Measurements from ENCODE around the gene SRRM4.

Gene SRRM4

DNA sequence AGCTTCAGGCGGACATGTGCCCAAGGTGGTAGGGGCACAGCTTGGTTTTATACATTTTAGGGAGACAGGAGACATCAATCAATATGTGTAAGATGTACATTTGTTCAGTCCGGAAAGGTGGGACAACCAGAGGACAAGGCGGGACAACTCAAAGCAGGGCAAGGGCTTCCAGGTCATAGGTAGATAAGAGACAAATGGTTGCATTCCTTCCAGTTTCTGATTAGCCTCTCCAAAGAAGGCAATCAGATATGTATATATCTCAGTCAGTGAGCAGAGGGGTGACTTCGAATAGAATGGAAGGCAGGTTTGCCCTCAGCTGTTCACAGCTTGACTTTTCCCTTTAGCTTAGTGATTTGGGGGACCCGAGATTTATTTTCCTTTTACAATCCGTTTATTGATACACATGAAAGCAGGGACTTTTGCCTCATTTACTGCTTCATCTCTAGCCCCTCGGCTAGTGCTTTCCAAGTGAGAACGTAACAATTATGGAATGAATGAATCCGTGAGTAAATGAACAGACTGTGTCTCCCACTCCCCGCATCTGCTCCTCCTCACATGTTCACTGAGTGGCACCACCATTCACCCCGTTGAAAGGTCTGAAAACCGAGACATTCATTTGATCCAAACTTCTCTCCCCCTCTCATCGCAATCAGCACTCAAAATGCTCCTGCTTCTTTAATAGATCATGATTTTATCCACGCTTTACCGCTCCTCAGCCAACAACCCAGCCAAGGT, 190.5 kb downstream of the SRRM4 start:
- FAIRE-seq = no peak

DNA sequence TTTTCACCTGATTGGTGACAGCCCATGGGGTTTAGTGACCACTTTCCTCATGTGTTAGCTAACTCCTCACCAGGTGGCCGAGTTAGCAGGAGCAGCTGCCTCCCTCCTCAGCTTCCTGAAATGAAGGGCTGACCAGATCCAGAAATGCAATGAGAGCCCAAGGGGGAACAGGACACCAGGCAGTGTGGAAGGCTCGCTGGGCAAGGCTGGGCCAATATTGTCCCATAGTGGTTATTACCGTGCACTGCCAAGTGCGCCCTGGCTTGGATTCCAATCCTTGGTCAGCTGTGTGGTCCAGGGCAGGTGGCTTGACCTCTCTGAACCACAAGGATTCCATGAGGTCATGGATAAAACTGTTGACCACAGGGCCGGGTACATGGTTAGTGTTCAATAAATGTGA, 193.7 kb downstream of the SRRM4 start:
- FAIRE-seq = no peak

DNA sequence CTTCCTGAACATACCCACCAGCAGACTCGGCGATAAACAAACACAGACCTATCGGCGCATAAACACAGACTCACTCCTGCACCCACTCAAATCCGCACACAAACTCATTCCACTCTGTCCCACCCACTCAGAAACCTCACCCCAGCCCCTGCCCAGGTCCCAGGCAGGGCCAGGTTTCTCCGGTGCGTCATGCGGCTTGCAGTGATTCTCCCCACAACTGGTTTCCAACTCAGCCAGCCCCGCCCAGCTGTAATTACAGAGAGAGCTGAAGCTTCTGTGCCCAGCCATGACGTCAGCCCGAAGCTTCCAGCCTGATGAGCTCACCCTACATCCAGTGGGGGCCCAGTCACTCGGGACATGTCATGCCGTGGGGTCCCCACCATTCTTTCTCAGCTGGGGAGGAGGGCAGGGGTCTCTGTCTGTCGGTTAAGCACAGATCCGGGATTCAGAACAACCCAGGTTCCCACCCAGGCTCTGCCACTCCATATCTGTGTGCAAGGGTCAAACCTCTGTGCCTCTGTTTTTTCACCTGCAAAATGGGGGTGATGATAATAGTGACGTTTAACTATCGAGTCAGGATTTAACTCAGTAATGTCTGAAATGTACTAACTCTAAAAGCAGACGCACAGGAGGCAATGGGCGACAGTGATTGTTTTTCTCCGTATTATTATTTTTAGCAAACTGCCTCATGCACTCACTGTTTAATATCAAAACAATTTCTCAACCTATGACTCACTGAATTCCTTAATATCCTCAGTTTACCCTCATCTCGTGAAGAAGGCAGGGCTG, 195.1 kb downstream of the SRRM4 start:
- no peak for FAIRE-seq

DNA sequence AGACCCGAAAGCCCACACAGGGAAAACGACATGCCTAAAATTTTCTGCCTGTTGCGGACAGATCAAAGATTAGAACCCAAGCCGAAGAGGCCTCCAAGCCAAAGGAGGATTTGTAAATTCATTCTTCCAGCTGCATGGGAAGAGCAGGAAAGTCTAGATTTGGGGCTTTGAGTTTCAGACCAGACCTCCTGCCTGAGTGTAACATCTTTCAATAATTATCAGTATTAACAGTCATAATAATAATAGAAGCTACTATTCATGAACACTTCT, 195.7 kb downstream of the SRRM4 start:
- no peak for FAIRE-seq

DNA sequence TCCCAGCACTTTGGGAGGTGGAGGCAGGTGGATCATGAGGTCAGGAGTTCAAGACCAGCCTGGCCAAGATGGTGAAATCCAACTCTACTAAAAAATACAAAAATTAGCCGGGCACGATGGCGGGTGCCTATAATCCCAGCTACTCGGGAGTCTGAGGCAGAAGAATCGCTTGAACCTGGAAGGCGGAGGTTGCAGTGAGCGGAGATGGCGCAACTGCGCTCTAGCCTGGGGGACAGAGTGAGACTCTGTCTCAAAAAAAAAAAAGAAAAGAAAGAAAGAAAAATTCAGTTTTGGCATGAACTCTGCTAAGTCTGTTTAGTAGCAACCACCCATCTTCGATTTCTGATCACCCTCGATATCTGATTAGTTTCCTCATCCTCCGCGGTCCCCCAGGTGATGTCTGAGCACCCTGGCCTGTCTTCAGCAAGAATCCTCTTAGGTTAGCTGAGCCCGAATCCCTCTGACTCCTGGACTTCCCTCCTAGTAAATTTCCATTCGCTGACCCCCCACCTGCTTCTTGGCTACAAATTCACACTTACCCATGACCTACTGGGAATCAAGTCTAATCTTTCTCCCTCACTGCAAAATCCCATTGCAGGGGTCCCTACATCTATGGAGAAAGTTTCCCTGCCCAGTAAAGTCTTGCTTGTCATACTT, 196.5 kb downstream of the SRRM4 start:
- FAIRE-seq = no peak

DNA sequence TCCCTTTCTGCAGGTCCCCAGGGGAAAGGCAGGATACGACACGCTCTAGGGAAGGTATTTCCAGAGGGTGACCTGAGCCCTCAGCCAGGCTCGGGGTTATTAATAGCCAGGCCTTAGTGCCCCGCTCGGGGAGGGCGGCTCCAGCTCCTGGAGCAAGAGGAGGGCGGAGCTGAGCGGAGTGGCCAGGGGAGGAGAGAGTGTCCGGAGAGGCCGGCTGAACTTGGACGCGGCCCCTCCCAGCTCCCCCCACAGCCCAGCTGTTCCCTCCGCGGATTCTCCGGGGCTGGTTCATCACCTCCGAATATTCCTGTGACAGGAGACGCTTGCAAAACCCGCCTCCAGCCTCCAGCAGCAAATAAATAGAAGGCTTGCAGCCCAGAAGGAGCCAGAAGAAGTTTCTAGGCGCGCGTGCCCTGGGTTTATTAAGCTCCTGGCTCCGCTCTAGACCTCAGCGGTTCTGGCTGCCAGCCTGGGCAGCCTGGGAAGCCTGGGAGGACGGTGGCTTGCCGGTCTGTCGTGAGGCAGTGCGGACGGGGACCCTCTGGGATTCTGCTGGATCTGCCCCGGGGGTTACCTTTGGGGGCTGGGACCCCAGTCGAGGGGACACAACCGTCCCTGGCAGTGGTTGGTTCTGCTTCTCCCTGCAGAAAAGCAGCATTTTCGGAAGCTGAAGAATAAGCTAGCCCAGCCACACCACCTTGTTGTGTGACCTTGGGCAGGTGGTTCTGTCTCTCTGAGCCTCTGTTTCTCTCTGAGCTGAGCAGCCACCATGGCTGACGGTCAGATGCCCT, 197.4 kb downstream of the SRRM4 start, which contains the start of gene HSPB8:
HSPB8 (plus strand) TSS at position 388 of the 791 bp plus-strand sequence; CDS start at position 770, 382 bp downstream.
- no peak for FAIRE-seq

DNA sequence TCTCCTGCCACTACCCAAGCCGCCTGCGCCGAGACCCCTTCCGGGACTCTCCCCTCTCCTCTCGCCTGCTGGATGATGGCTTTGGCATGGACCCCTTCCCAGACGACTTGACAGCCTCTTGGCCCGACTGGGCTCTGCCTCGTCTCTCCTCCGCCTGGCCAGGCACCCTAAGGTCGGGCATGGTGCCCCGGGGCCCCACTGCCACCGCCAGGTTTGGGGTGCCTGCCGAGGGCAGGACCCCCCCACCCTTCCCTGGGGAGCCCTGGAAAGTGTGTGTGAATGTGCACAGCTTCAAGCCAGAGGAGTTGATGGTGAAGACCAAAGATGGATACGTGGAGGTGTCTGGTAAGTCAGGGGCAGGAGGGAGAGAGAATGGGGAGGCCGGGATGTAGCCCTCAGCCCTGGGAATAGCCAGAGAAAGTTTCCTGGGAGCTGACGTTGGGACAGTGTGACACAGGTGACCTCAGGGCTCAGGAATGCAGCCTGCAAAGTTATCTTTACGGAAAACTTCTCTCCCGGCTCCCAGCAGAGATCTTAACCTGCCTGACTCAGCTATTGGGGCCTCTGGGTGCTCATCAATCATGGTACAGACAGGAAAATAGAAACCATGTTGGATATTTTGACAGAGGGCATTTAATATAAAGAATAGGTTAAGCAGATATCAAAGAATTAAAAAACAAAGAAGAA, 198.1 kb downstream of the SRRM4 start:
- FAIRE-seq = no peak

DNA sequence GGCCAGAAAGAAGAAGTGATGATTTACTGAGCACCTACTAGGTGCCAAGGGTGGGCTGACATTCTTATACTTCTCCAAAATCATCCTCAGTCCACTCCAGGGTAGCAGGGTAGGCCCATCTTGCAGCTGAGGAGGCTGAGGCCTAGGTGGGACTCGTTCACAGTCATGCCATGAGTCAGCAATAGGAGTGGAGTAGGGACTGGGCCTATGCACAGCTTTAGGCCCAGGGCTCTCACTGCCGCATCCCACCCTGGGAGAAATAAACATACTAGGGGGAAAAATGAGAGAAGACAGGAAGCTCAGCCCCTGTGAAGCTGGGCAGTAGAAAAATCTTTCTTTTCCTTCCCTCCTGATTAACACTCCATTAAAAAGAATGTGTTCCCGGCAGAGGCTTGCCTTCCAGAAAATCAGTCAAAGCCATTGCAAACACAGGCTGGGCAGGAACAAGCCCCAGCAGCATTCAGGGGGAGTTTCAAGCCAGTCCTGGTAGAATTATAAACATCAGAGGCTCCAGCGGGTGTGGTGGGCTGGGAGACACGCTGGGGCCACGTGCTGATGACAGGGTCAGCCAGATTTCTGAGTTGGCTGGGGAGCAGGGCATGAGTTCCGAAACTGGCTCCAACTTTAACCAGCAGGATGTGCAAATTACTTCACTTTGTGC, 199.2 kb downstream of the SRRM4 start:
- no peak for FAIRE-seq

DNA sequence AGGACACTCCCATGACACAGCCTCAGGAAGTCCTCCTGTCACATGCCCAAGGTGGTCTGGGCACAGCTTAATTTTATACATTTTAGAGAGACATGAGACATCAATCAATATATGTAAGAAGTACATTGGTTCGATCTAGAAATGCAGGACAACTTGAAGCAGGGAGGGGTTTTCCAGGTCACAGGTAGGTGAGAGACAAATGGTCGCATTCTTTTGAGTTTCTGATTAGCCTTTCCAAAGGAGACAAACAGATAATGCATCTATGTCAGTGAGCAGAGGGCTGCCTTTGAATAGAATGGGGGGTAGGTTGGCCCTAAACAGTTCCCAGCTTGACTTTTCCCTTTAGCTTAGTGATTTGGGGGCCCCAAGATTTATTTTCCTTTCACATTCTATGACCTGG, 199.9 kb downstream of the SRRM4 start:
- no peak for FAIRE-seq

DNA sequence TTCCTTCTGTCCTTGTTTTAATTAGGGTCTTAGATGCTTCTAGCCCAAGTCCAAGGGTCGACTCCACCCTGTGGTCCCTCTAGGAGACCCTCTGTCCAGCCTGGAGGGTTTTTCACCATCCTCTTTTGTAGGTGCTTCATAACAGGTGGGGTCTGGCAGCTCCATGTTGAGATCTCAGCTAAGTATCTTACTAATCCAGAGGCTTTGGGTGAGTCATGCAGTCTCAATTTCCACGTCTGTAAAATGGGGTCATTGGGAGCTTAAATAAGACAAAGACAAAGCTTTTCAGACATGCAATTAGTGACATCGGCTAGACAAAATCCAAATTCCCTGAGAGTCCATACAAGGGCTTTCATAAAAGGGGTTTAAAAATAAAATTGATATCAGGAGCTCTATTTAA, 200.6 kb downstream of the SRRM4 start:
- no peak for FAIRE-seq

DNA sequence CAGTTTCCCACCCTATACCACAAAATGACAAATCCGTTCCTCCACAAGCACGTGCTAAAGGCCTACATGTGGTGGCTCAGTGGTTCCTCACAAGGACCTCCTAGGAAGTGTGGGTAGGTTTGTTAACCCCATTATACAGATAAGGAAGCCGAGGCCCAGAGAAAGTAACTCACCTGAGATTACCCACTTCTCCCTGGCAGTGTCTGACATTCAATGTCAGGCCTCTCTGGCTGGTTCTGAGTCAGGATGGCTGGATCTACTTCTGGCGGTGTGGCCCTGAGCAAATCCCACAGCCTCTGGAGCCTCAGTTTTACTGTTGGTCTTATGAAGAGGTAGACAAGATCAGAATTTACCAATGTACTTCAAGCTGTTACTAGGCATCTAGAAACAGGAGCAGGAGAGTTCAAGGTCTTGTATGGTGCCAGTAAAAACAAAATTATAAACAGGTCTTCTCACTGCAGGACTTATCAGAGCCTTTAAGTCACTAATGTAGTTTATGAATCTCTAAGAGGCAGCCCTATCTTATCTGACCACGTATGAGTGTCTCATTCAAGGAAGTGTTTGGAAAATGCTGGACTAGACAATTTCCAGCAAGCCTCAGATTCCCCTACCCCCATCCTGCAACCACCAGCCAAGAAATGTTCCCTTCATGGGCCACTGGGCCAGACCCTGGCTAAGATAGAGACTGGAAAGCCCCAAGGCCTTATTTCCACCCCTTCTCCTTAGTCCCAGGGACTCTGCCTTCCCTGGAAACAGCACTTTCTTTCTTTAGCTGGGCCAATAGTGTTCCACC, 201.6 kb downstream of the SRRM4 start:
- no peak for FAIRE-seq

DNA sequence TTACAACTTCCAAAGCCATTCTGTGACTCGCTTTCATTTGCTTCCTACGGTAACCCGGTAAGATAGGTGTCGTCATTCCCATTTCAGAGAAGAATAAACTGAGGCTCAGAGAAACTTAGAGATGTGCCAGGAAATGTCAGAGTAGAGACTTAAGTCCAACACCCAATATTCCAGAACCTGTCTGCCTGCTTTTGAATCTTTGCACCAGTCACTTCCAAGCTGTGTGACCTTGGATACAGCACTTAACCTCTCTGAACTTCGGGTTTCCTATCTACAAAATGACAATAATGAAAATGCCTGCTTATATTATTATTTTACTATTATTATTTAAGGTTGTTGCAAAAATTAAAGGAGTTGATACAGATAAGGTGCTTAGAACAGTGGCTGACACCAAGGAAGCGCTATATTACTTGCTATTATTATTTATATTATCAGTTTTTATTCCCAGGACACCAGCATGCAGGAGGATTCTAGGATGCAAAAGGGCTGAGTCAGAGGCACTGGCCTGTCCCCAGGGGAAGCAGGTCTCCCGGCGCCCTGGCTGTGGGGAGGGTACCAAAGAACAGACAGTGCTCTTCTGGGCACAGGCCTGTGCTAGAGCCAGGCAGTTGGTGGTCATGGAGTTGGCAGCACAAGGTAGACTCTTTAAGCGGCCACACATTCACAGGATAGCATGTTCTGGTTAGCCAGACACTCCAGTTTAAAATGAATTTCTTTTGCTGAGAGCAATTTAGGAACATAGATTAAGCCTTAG, 202.8 kb downstream of the SRRM4 start:
- FAIRE-seq = no peak

DNA sequence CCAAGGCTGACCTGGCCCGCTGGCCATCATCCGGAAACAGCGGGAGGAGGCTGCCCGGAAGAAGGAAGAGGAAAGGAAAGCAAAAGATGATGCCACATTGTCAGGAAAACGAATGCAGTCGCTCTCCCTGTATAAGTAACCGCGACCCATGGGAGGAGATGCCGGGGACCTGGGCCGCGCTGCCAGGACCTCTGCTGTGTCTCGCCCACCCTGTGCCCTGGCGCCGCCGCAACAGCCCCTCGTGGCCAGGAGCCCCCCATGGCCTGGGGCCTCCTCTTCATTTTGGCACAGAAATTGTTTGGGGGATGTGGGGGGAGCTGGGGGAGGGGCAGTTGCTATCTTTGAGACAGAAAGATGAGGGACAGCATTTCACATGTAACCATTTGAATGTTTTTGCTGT, 213.9 kb downstream of the SRRM4 start:
- no peak for FAIRE-seq

DNA sequence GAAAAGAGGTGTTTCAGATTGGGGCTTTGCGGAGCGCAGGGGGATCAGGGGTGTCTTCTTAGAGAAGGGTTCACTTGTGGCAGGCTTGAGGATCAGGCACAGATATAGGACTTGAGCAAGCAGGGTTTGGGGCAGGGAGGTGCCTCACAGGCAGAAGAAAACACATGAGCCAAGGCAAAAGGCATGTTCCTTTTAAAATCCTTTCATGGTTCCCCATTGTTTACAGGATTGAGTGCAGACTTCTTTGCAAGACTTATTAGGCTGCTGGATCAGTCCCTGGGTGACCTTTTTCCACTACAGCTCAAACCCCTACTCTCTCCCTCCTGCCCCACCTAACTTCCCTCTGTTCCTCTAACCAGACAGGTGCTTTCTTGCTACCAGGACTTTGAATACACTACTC, 217.1 kb downstream of the SRRM4 start:
- FAIRE-seq = no peak

DNA sequence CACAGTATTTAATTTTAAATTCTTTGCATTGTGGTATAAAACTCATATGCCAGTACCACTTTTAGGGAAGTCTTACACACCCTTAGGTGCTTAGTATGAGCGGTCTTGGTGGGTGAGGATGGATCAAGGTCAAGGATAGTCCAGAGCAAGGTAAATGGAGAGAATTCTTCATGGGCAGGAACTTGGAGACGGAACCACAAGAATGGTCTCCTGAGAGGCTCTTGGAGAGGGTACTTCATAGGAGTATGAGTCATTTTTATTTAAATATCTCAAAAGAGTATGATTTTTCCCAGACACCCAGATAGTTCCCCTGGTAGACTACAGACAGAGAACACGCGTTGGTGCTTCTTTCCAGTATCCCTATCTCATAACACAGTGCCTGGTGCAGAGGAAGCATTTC, 219.3 kb downstream of the SRRM4 start:
- no peak for FAIRE-seq

DNA sequence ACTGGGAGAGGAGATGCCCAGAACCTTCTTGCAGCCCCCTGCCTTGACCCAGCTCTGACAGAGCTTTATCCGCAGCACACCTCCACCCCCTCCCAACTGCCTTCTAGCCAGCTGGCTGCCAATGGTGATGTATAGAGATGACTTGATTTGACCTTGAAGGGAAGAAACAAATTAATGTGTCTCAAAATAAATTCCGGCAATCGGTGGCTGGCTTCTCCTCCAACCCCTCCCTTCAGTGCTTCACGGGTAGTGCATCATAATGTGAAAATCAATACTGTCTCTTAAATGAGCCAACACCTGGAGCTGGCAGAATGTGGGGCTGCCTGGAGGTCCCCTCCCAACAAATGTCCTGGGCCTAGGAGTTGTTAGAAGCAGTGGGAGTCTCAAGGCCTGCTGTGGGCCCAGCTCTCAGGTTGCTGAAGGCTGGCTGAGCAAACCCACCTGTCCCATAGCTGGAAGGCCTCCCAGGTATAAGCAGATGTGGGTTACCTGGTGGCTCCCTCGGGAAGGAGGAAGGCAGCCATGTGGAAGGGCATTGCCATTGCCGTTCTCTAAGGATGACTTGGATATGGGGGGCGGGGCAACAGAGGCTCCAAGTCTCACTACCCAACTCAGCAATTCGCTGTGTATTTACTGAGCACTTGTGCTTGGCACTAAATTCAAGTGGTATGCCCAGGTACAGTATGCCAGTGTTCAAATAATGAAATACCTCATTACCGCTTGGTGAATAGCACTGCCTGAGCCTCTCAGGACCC, 220.6 kb downstream of the SRRM4 start:
- FAIRE-seq = no peak

DNA sequence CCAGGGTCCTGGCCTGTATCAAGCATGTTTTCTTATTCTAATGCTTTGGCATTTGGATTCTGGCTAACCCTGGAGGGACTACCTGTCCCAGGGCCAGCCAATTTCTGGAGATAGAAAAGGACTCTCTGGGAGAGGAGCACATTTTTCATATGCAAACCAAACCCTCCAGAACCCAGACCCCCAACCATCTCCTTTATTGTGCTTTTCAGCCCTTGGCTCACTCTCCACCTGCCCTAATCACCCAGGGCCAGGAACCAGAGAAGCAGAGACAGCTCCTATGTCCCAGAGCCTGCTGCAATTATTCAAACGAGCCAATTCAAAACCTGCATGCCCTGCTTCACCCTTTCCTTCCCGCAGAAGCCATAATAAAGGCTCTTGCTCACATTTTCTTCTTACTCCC, 221.2 kb downstream of the SRRM4 start:
- FAIRE-seq = no peak

DNA sequence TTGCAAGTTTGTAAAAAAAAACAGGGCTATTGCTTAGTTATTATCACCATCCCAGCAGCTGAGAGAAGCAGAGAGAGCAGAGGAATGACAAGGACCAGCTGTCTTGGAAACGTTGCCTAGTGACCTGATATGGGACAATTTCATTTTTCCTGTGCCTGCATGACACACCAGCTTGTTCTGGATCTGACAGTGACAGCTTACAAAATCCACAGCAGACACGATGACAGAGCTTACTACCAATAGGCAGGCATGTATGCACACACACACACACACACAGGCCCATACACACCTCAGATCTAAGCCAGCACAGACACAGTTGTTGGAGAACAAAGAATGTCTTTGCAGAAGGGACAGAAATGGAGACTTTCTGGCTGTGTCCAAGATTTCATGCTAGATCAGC, 222.8 kb downstream of the SRRM4 start:
- FAIRE-seq = no peak

DNA sequence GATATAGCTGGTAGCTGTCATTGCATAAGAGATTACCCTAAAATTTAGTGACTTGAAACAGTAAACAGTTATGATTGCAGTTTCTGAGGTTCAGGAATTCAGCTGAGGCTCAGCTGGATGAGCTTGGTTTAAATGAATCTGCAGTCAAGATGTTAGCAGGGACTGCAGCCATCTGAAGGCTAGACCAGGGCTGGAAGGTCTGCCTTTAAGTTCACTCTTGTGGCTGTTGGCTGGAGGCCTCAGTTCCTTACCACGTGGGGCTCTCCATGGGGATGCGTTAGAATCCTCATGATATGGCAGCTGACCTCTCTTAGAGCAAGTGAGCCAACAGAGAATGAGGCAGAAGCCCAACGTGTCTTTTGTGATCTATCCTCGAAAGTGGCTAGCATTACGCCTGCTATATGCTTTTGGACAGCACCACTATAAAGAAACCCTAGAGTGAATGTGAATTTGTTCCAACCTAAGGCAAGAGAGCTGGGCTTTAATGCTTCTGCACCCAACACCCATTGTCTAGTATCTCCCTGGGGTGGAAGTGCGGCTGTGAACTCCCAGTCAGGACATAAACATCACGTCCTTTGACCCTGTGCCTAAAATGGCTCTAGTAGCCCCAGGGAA, 223.4 kb downstream of the SRRM4 start:
- no peak for FAIRE-seq
